ENCODE measurements around the gene SLC25A13. TPM values are rescaled to one million over a fixed set of nuclear protein-coding genes. Genes with fewer than 3 reads are reported as not detected.

Gene SLC25A13
- total and polyA plus RNA-seq, 2 experiments from 2014 or later = 4.8 to 19.1 TPM

DNA sequence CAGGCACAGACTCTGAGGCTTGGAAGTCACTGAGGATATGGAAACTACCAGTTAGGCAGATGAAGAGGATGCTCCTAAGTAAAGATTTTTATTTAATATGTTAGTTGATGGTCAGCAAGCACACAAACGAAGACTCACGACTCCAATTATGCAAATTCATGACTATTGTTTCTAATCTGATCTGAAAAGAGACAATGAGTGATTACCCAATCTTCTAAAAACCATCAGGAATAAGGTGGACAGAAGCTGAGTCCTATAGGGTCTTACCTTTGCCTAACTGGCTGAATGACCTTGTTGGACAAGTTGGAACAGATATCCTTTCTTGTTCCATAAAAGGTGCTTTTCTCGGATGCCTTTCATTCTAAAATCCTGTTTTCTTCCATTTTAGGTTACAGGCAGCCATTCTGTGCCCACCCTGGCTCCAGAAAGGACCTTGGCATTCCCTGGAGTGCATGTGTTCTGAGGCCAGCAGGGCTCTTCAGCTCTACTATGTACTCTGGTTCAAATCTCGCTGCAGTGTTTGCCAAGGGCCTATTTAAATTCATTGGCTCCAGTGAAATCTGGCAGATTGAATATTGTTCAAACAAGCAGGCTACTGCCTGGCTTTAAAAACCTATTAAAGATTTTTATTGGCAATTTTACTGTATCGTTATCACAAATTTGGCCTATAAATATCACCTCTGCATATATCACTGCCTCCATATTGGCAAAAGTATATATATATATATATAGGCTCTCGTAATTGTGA lies 77.5 kb downstream of the SLC25A13 start:
- no peaks in the 10 kb centered on the region for H3K9me2 ChIP-seq (ENCODE audit: insufficient read depth)
- no peaks in the 10 kb centered on the region for H4K20me1 ChIP-seq (ENCODE audit: insufficient read depth)
- in situ Hi-C loops (cut with MboI) = no loop called here
- no peak overlapping the region for H3K4me3 ChIP-seq
- no peaks in the 10 kb centered on the region for H3K9me3 ChIP-seq (ENCODE audit: low read depth)
- TF ChIP-seq EZH2phosphoT487 (IDR thresholded peaks at IDR 0.05; ENCODE audit: insufficient read depth, low read depth) (no peak), EZH2 (IDR thresholded peaks at IDR 0.05; ENCODE audit: insufficient read depth, poor library complexity, severe bottlenecking) (no peak)
- H3K27me3 ChIP-seq (replicated peaks; ENCODE audit: insufficient read depth) = no peaks in the 10 kb centered on the region
- WGBS, 2 experiments (ENCODE audit: low coverage in 1 of 2, low lambda C conversion rate in 2 of 2, missing lambda C conversion rate in 2 of 2) = 82 to 92% methylated on average over 6 of the region's 6 CpGs
- no peak overlapping the region for H3K27ac ChIP-seq
- no peaks in the 10 kb centered on the region for H3K79me2 ChIP-seq (ENCODE audit: insufficient read depth)
- DNase-seq = no peak
- no peaks in the 10 kb centered on the region for H3F3A ChIP-seq (ENCODE audit: insufficient read depth)
- no peaks in the 10 kb centered on the region for H3K36me3 ChIP-seq (ENCODE audit: low read depth)
- no peak overlapping the region for H3K4me2 ChIP-seq (ENCODE audit: unreplicated experiment)
- H3K9ac ChIP-seq = no peak overlapping the region
- H3K4me1 ChIP-seq (ENCODE audit: insufficient read depth) = no peaks in the 10 kb centered on the region
- no peak overlapping the region for H2AFZ ChIP-seq

DNA sequence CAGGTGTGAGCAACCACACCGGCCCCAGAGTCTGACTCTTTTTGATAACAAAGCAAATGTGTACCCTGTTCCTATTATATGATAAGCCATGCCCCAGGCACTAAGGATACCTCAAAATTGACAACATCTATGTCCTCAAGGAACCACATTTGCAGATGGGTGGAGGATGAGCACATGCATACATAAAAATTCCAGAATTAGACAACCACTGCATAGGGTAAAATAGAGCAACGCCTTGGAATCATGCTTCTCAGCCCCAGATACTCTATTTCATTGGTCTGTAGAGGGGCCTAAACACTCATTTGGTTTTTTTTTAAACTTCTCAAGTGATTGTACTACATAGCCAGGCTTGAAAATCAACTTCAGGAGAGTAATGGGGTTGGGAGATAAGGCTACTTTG lies 78.7 kb downstream of the SLC25A13 start:
- Histone ChIP-seq H3K27me3 (replicated peaks; ENCODE audit: insufficient read depth) (no peaks in the 10 kb centered on the region), H3F3A (ENCODE audit: insufficient read depth) (no peaks in the 10 kb centered on the region), H3K4me3 (no peak overlapping the region), H3K9me2 (ENCODE audit: insufficient read depth) (no peaks in the 10 kb centered on the region), H3K4me2 (ENCODE audit: unreplicated experiment) (no peak overlapping the region), H3K27ac (no peak overlapping the region), H3K36me3 (ENCODE audit: low read depth) (no peaks in the 10 kb centered on the region), H3K9ac (no peak overlapping the region), H2AFZ (no peak overlapping the region), H3K79me2 (ENCODE audit: insufficient read depth) (no peaks in the 10 kb centered on the region), H3K4me1 (ENCODE audit: insufficient read depth) (no peaks in the 10 kb centered on the region), H3K9me3 (ENCODE audit: low read depth) (no peaks in the 10 kb centered on the region), H4K20me1 (ENCODE audit: insufficient read depth) (no peaks in the 10 kb centered on the region)
- no peak for TF ChIP-seq EZH2phosphoT487 (IDR thresholded peaks at IDR 0.05; ENCODE audit: insufficient read depth, low read depth)
- no peak for TF ChIP-seq EZH2 (IDR thresholded peaks at IDR 0.05; ENCODE audit: insufficient read depth, poor library complexity, severe bottlenecking)
- WGBS, 2 experiments (ENCODE audit: low coverage in 1 of 2, low lambda C conversion rate in 2 of 2, missing lambda C conversion rate in 2 of 2) = 95 to 96% methylated on average over 2 of the region's 2 CpGs
- in situ Hi-C loops (cut with MboI) = no loop called here
- no peak for DNase-seq

DNA sequence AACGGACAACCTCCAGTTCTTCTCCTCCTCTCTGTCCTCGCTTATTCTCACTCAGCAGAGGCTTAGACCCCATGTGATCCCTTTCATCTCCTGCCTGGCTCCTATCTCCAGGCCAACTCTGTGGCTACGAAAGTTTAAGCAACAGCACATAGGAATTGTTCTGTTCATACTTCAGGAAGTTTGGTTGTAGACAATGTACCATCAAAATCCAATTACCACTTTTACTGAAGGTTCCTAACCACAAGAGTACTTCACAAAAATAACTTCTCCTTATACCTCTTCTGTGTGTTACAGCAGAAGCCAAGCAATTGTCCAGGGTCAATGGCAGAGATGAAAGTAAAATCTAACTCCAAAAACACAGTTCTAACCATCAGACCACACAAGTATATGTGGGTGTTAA lies 80.0 kb downstream of the SLC25A13 start:
- no peak for DNase-seq
- no peaks in the 10 kb centered on the region for H3K9me3 ChIP-seq (ENCODE audit: low read depth)
- H3K4me1 ChIP-seq (ENCODE audit: insufficient read depth) = peaks cover 1% of the 10 kb centered on the region; the same call in 1 of the 2 replicates
- no peak for TF ChIP-seq EZH2phosphoT487 (IDR thresholded peaks at IDR 0.05; ENCODE audit: insufficient read depth, low read depth)
- TF ChIP-seq EZH2 (IDR thresholded peaks at IDR 0.05; ENCODE audit: insufficient read depth, poor library complexity, severe bottlenecking) = no peak
- H3K4me2 ChIP-seq (ENCODE audit: unreplicated experiment) = no peak overlapping the region
- in situ Hi-C loops (cut with MboI) = no loop called here
- 0 out of 2 replicates have a peak, but pooled peaks cover 1% of the 10 kb centered on the region for H3F3A ChIP-seq (ENCODE audit: insufficient read depth)
- H3K9ac ChIP-seq = no peak overlapping the region
- WGBS, 2 experiments (ENCODE audit: low coverage in 1 of 2, low lambda C conversion rate in 2 of 2, missing lambda C conversion rate in 2 of 2) = 96 to 100% methylated on average over 3 of the region's 3 CpGs
- no peaks in the 10 kb centered on the region for H3K79me2 ChIP-seq (ENCODE audit: insufficient read depth)
- H2AFZ ChIP-seq = no peak overlapping the region
- H4K20me1 ChIP-seq (ENCODE audit: insufficient read depth) = no peaks in the 10 kb centered on the region
- H3K9me2 ChIP-seq (ENCODE audit: insufficient read depth) = no peaks in the 10 kb centered on the region
- no peak overlapping the region for H3K4me3 ChIP-seq
- no peaks in the 10 kb centered on the region for H3K36me3 ChIP-seq (ENCODE audit: low read depth)
- no peaks in the 10 kb centered on the region for H3K27me3 ChIP-seq (replicated peaks; ENCODE audit: insufficient read depth)
- H3K27ac ChIP-seq = no peak overlapping the region

DNA sequence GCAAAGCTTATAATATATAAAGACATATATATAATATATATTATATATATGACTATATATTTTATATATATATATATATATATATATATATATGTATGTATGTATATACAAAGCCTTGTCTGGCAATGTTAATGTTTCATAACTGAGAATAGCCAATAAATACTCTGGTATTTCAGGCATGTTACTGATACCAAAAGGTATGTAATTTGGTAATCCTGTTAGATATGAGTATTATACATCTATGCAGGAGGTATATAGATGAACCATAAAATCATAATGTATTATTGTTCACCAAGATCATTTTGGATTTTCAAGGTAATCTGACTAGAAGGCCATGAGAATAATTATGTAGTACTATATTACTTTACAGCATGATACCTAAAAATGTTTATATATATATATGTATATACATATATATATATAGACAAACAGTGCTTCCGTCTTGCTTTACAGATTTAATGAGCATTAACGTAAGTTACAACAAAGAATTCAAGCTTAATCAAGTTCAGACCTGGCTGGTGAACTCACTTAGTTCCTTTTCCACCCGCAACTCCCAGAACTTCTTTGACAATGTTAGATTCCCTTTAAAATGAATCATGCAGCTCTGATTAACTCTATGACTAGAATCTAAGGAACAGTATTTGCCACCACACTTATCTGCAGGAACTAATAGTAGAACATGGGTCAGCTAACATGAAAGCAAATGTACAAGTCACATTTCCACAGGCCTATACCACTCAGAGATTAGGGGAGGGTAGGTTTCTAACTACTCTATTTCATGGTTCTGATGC lies 82.7 kb downstream of the SLC25A13 start:
- Histone ChIP-seq H3K9me2 (ENCODE audit: insufficient read depth) (no peaks in the 10 kb centered on the region), H3F3A (ENCODE audit: insufficient read depth) (peaks cover 6% of the 10 kb centered on the region; the same call in 1 of the 2 replicates), H3K4me3 (no peak overlapping the region), H3K9ac (no peak overlapping the region), H3K9me3 (ENCODE audit: low read depth) (no peaks in the 10 kb centered on the region), H4K20me1 (ENCODE audit: insufficient read depth) (no peaks in the 10 kb centered on the region), H2AFZ (no peak overlapping the region), H3K79me2 (ENCODE audit: insufficient read depth) (no peaks in the 10 kb centered on the region), H3K4me1 (ENCODE audit: insufficient read depth) (peaks cover 15% of the 10 kb centered on the region), H3K4me2 (ENCODE audit: unreplicated experiment) (no peak overlapping the region), H3K27ac (no peak overlapping the region), H3K27me3 (replicated peaks; ENCODE audit: insufficient read depth) (no peaks in the 10 kb centered on the region), H3K36me3 (ENCODE audit: low read depth) (no peaks in the 10 kb centered on the region)
- TF ChIP-seq EZH2 (IDR thresholded peaks at IDR 0.05; ENCODE audit: insufficient read depth, poor library complexity, severe bottlenecking) (no peak), EZH2phosphoT487 (IDR thresholded peaks at IDR 0.05; ENCODE audit: insufficient read depth, low read depth) (no peak)
- in situ Hi-C loops (cut with MboI) = no loop called here
- 83 to 85% methylated on average over 3 of the region's 3 CpGs for WGBS, 2 experiments (ENCODE audit: low coverage in 1 of 2, low lambda C conversion rate in 2 of 2, missing lambda C conversion rate in 2 of 2)
- peak; percentile 13 for DNase-seq
